Lung (tissue), 12 donors: ENCODE results near the gene FGGY. TPM values are rescaled to one million over a fixed set of nuclear protein-coding genes. Genes with fewer than 3 reads are reported as not detected.
"Not testable (repeated sequence)": the region's sequence is repeated elsewhere in the genome, so short reads cannot be mapped to it uniquely, and the experiment has no call there.

Experiments used
- ATAC-seq: fragments of 200-7000 bp; cut with Tn5 transposase; one replicate; pipeline ENCODE4 v1.9.1; 2020; ENCODE audit warnings: moderate number of reproducible peaks; ENCODE audit not compliant: insufficient read depth, low FRiP score
- DNase-seq, 3 donors: peaks; one replicate each; pipeline ENCODE4 v3.0.0-alpha.2; 2013 to 2017
- H3K27ac ChIP-seq, 2 donors: one replicate each; pipeline ENCODE4 v1.5.1; 2013; ENCODE audit warnings: mild to moderate bottlenecking in 2 of 2, moderate library complexity in 2 of 2, control low read depth in 1 of 2, inconsistent platforms in 1 of 2, low read depth in 1 of 2, low read length in 1 of 2
- H3K27me3 ChIP-seq, 3 donors: one replicate each; pipeline ENCODE4 v1.5.1; 2013; ENCODE audit warnings: low read length in 2 of 3; ENCODE audit not compliant: control insufficient read depth in 3 of 3, insufficient read depth in 3 of 3
- H3K36me3 ChIP-seq, 4 donors: one replicate each; pipeline ENCODE4 v1.5.1; 2013; ENCODE audit warnings: low read length in 4 of 4, mild to moderate bottlenecking in 1 of 4, moderate library complexity in 1 of 4; ENCODE audit not compliant: control insufficient read depth in 4 of 4, insufficient read depth in 4 of 4
- H3K4me1 ChIP-seq, 5 donors: one replicate each; pipeline ENCODE4 v1.5.1; 2013; ENCODE audit warnings: low read length in 5 of 5, mild to moderate bottlenecking in 2 of 5, moderate library complexity in 1 of 5; ENCODE audit not compliant: control insufficient read depth in 5 of 5, insufficient read depth in 5 of 5
- H3K4me3 ChIP-seq: one replicate; pipeline ENCODE4 v1.5.1; 2013; ENCODE audit warnings: mild to moderate bottlenecking, control low read depth, moderate library complexity
- H3K9ac ChIP-seq, 2 donors: one replicate each; pipeline ENCODE4 v1.5.1; 2013; ENCODE audit warnings: low read length in 2 of 2, control low read depth in 1 of 2; ENCODE audit not compliant: insufficient read depth in 1 of 2
- H3K9me3 ChIP-seq, 4 donors: one replicate each; pipeline ENCODE4 v1.5.1; 2013; ENCODE audit warnings: low read length in 3 of 4, mild to moderate bottlenecking in 1 of 4, moderate library complexity in 1 of 4; ENCODE audit not compliant: control insufficient read depth in 4 of 4, insufficient read depth in 3 of 4
- WGBS, 2 donors: extraction: QIAGEN DNeasy Blood & Tissue Kit; methylation state at CpG; one replicate each; pipeline ENCODE4 v1.1.7; 2013; 5-methylcytosine and 5-hydroxymethylcytosine counted together
- polyA plus RNA-seq, 2 donors: library from polyadenylated mRNA; stranded (reverse); fragments of 200-250 nt; gene quantifications; one replicate each; pipeline ENCODE4 v1.2.1, GENCODE V29; 2013
- total RNA-seq, 2 donors: library from RNA; depleted of rRNA in 1 of 2; stranded (reverse); fragments of >200 nt in 1 of 2; gene quantifications; one replicate each; pipeline ENCODE4 v1.2.1, GENCODE V29; 2014 to 2021
- TF ChIP-seq, protein P1 (sequence below): IDR thresholded peaks from 2 replicates; pipeline ENCODE4 v1.5.1; 2012; ENCODE audit warnings: mild to moderate bottlenecking; ENCODE audit errors: control extremely low read depth, extremely low read depth
- donor health status: control.
- donor health status: control.
- donor health status: Bipolar disorder and iron deficiency.
- donor health status: healthy.
- donor health status: DM: yes; HTN: yes; CAD: no.

The FGGY gene
- total and polyA plus RNA-seq, 4 donors: 16.1 to 42.3 (median 18.3) TPM

DNA sequence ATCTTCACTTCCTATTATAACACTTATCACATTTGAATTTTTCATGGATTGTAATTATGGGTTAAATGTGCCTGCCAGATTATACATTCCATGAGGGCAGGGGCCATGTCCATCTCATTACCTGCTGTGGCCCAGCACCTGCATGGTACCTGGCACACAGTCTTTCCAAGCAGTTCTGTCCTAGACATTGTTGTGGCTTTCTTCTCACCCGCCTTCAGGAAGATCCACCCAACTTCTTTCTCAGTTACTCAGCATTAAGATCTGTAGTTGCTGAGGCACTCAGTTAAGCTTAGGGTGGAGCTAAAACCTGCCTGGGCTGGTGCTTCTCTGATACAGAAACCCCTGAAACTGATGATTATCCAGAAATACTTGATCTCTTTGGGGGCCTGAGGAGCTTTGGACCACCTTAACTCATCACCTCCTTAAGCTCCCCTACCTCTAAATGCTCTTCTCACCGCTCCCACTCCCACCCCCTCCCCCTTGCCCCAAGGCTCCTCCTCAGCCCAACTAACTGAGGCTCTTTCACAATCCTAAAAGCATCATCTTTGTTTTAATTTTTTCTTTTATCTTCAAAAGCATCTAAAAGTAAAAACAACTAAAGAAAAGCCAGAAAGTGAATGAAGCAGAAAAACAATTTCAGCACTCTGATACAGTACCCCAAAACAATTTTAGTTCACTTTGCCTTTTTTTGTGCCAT is 190.6 kb downstream of the FGGY start:
- no peak for DNase-seq
- Histone ChIP-seq H3K36me3 (no peaks in the 10 kb centered on the region), H3K4me3 (no peak overlapping the region), H3K4me1 (peaks cover 0 to 14% (median 3%) of the 10 kb centered on the region in 5 donors), H3K9me3 (no peaks in the 10 kb centered on the region), H3K9ac (no peak overlapping the region), H3K27me3 (no peaks in the 10 kb centered on the region), H3K27ac (no peak overlapping the region)
- peak; percentile 41 for ATAC-seq
- TF ChIP-seq, protein P1, sequence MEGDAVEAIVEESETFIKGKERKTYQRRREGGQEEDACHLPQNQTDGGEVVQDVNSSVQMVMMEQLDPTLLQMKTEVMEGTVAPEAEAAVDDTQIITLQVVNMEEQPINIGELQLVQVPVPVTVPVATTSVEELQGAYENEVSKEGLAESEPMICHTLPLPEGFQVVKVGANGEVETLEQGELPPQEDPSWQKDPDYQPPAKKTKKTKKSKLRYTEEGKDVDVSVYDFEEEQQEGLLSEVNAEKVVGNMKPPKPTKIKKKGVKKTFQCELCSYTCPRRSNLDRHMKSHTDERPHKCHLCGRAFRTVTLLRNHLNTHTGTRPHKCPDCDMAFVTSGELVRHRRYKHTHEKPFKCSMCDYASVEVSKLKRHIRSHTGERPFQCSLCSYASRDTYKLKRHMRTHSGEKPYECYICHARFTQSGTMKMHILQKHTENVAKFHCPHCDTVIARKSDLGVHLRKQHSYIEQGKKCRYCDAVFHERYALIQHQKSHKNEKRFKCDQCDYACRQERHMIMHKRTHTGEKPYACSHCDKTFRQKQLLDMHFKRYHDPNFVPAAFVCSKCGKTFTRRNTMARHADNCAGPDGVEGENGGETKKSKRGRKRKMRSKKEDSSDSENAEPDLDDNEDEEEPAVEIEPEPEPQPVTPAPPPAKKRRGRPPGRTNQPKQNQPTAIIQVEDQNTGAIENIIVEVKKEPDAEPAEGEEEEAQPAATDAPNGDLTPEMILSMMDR: no peak
- WGBS, 2 donors: 58 to 85% methylated on average over 2 of the region's 2 CpGs

GRCh38 chr1:59492500-59492899 is 195.6 kb downstream of the FGGY start:
- no peaks in the 10 kb centered on the region for H3K9me3 ChIP-seq
- H3K27ac ChIP-seq: no peak overlapping the region
- ATAC-seq (no peak), DNase-seq (no peak)
- TF ChIP-seq, protein P1: no peak
- WGBS, 2 donors: 77 to 84% methylated on average over 1 of the region's 1 CpG
- H3K27me3 ChIP-seq: no peaks in the 10 kb centered on the region
- H3K36me3 ChIP-seq: no peaks in the 10 kb centered on the region
- H3K4me3 ChIP-seq: no peak overlapping the region
- H3K4me1 ChIP-seq: no peaks in the 10 kb centered on the region
- H3K9ac ChIP-seq: no peak overlapping the region

GRCh38 chr1:59494145-59494833 is 197.4 kb downstream of the FGGY start:
- peaks cover 0 to 5% (median 3%) of the 10 kb centered on the region in 5 donors for H3K4me1 ChIP-seq
- H3K9ac ChIP-seq: no peak overlapping the region
- H3K9me3 ChIP-seq: no peaks in the 10 kb centered on the region
- ATAC-seq (no peak), DNase-seq (no peak)
- no peak overlapping the region for H3K4me3 ChIP-seq
- no peaks in the 10 kb centered on the region for H3K27me3 ChIP-seq
- no peaks in the 10 kb centered on the region for H3K36me3 ChIP-seq
- no peak overlapping the region for H3K27ac ChIP-seq
- TF ChIP-seq, protein P1: no peak

- WGBS, 2 donors: 97 to 99% methylated on average over 2 of the region's 2 CpGs
- ATAC-seq: not testable (repeated sequence)
These were observed 199.3 kb downstream of the FGGY start for GRCh38 chr1:59496156-59496555.

More at GRCh38 chr1:59496156-59496555, 199.3 kb downstream of the FGGY start:
- H3K9me3 ChIP-seq, H3K27me3 ChIP-seq, H3K27ac ChIP-seq, DNase-seq, H3K4me3 ChIP-seq, H3K4me1 ChIP-seq, H3K9ac ChIP-seq, H3K36me3 ChIP-seq: not testable (repeated sequence)
